HG02763 (cell line): ENCODE data around the gene ONECUT3.

ENCODE experiments used
- ATAC-seq: cut with Tn5 transposase; IDR thresholded peaks from one replicate; pipeline ENCODE4 v1.9.1; 2021; ENCODE audit warnings: mild to moderate bottlenecking, moderate library complexity; ENCODE audit not compliant: unreplicated experiment

ONECUT3 gene

GRCh38 chr19:1813192-1814182 lies 60.2 kb downstream of the ONECUT3 start:
- ATAC-seq, result no peak

DNA sequence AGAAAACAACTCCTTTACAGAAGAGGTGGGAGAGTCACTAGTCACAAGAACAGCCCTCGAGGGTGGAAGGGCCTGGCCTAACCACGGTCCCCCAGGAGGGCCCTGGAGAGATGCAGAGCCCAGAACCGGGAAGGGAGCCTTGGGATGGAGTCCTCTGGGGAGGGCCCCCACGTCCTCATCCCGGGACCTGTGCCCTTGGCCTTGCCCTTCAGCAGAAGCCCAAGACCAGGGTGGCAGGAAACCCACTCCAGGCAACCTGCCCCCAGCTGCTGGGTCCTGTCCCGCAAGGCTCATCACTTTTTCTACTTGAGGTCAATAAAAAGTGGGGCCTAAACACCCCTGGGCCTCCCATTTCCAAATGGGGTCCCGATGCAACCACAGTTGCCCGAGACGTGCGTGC lies 61.1 kb downstream of the ONECUT3 start:
- ATAC-seq, result no peak

DNA sequence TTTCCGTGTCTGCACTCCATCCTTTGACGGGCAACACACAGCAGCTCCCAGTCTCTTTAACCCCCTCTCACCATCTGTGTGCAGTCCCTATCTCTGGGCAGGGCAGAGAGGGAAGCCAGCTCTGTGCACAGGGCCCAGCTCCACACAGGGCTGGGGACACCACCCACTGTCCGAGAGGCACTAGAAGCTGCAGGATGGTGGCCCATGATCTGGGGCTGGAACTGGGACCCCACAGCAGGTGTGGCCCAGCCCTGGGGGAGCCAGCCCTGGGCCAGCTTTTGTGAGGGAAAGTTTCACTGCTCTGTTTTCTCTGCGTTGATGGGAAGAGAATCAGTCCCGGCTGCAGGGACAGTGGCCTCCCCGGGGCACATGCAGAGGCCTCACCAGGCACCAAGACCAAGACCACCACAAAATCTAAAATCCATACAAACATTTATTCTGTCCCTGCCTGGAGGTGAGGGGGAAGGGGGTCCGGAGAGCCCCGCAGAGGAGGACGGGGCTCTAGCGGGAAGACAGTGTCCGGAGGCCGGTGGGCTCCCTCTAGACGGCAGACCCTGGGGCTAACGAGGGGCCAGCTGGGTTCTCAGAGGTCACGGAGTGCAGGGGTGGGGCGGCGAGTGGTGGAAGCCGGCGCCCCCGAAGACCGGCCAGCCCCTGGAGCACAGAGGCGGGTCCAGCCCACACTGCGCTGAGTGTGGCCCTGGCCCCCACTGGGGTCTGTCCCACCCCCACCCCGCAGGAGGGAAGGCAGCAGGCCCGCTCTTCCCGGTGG lies 61.7 kb downstream of the ONECUT3 start:
- no peak for ATAC-seq

DNA sequence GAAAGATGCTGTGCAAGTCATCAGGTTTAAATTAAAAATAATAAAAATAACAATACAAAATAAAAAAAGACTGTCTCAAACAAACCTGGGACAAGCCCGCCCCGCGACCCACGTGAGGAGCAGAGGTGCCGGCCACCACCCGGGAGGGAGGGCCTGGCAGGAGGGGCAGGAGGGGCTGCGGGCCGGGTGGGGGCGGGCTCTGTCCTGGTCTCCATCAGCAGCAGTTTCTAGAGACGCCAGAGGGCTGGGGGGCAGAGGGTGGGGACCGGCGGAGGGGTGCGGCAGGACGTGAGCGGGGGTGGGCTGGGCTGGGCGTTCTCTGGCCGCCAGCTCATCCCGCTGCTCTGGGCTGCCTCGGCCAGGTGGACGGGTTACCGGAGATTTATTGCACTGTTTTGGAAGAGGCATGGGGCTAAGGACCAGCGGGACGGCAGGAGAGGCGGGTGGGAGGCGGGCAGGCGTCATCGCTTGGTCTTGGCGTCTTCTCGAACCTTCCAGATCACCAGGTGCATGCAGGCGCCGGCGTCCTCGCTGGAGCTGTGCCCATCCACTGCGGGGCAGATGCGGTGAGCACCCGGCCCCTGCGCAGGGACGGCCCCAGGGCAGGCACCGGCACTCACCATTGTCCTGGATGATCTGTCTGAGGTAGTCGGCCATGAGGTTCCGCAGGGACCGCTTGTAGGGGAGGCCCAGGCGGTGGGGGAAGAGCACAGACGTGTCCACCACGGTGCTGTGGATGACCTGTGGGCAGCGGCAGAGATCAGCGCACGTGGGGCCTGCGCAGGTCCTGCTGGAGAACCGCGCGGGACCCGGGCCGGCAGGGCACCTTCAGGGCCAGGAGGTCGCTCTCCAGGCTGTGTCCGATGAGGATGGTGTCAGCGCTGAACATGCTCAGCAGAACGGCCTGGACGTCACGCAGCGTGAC lies 62.6 kb downstream of the ONECUT3 start:
- ATAC-seq, result no peak

DNA sequence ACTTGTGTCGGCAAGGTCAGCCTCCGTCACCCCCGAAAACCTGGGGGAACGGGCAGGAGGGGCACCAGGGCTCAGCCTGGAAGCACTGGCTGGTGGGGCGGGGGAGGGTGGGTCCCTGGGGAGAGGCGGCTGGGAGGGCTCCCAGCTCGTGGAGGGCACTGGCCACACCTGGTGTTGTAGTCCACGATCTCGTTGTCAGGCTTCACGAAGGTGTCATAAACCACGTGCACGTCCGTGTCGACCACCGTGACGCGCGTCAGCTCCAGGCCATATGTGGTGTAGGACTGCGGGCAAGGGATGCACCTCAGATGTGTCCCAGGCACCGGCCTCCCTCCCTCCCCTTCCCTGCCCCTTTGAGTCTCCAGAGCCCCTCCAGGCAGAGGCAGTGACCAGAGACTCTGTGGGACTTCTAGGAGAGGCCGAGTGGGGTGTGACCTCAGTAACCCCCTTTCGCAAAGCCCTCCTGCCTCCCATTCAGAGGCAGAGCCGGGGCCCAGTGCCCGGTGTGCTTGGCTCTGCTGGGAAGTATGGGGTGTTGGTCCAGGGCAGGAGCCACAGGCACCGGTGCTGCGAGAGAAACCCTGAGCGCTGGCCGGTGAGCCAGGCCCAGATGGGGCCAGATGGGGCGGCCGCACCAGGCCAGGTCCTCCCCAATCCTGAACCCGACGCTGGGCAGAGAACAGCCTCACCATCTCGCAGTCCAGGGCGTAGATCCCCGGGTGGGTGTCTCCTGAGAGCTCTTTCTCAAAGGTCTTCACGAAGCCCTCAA lies 63.4 kb downstream of the ONECUT3 start:
- ATAC-seq, result no peak

GRCh38 chr19:1817553-1818179 lies 64.4 kb downstream of the ONECUT3 start:
- no peak for ATAC-seq

GRCh38 chr19:1818549-1819195 lies 65.4 kb downstream of the ONECUT3 start:
- no peak for ATAC-seq

DNA sequence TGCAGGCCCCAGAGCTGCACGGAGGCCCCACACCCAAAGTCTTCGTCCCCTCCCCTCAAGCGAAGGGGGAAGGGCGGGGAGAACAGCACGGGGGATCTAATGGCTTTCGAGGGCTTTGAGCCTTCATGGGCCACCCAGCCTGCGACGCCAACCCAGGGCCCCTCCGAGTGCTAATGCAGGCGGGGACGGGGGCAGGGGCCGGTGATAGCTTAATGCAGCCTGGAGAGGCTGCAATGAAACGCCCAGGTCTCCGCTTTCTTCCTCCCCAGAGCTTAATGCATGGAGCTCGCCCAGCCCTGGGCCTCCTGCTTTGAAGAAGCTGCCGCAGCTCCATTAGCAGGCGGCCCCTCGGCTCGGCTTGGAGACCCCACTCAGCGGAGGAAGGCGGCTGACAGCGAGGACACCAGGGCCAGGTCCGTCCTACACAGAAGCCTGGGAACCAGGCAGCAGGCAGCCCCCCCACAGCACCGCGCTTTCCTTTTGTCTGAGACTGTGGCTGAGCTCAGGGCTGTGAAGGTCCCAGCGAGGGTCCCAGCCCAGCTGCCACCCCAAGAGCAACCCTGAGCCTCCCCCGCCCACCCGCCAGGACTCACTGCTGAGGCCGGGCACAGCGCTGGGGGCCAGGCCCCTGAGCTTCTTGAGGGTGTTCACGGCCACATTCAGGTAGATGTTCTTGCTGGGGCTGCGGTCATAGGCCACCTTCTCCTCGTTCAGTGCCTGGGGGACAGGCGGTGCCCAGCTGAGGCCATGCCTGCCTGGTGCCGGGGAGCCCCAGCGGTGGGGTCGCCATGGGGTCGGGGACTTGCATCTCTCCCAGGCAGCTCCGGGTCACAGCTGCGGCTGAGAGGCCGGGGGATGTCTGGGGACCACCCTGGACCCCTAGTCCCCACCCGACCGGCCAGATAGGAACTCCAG lies 66.3 kb downstream of the ONECUT3 start:
- no peak for ATAC-seq

GRCh38 chr19:1822210-1822609 lies 68.9 kb downstream of the ONECUT3 start:
- no peak for ATAC-seq

DNA sequence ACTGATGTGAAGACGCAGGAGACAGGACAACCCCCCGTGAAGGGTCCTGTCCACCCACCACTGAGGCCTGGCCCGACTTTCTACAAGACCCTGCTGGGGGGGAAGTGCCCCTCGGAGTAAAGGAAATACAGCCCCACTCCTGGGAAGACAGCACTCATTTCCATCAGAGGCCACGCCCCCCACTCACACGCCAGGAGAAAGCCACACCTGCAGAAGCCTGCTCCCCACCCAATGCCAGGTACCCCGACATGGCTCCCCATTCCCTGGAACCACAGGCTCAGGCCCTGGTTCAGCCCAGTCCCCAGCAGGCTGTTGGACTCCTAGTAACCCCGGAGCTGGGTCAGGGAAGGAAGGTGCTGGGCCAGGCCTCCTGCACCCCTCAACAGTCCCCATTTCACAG lies 69.7 kb downstream of the ONECUT3 start:
- no peak for ATAC-seq

- no peak for ATAC-seq
These were observed 70.4 kb downstream of the ONECUT3 start for GRCh38 chr19:1823539-1824251.

GRCh38 chr19:1824252-1824622 lies 70.9 kb downstream of the ONECUT3 start:
- no peak for ATAC-seq

DNA sequence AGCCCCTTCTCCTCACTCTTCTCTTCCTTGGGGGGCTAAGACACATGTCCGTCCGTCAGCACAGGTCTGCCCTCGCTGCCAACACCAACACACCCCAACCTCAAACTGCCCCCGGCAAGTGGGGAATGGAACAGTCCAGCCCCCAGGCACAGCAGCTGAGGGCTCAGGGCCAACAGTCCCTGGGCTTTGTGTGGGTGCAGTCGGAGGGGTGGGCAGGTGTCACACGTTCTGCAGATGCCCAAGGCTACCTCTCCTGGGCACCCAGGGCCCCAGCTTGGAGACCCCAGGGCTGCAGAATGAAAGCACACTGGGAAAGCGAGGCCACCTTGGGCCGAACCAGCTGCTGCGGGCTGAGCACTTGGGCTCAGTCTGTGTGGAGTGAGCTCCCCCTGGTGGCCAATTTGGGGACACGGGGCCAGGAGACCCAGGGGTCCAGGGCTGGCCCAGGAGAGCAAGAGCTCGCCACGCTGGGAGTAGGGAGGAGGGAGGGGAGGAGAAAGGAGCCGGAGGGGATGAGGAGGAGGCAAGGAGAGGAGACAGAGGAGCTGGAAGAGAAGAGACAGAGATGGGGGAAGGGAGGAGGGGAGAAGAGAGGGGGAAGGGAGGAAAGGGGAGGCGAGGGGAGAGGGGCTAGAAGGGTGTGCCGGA lies 72.7 kb downstream of the ONECUT3 start:
- no peak for ATAC-seq

GRCh38 chr19:1826557-1827521 lies 73.5 kb downstream of the ONECUT3 start:
- no peak for ATAC-seq

DNA sequence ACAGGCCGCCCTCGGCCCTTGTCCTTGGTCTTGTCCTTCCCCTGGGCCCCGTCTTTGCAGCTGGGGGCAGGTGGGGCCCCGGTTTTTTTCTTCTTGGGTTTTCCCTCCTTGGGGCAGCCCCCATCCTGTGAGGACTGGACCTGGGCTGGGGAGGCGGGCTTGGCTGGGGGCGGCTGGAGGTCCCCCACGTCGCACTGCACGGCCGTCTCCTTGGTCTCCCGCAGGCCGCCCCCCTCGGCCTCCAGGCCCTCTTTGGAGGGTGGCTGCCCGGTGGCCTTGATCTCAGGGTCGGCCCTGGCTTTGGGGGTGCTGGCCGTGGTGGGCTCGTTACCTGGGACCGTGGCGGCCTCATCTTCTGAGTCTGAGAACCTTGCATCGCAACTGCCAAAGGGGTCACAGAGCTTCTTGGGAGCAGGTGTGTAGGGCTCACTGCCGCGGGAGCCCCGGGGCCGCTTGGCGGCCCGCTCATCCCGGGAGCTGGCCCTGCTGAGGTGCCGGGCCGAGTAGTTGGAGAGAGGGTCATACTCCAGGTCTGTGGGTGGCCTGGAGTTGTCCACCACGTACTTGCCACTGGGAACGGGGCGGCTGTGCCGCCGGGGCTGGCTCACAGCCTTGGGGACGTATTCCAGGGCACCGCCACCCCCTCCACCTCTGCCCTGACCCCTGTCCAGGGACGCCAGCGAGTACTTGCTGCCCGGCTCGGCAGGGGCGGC lies 74.4 kb downstream of the ONECUT3 start:
- ATAC-seq, result no peak
